Measurements from ENCODE around the gene ZIC5.

ZIC5 gene

DNA sequence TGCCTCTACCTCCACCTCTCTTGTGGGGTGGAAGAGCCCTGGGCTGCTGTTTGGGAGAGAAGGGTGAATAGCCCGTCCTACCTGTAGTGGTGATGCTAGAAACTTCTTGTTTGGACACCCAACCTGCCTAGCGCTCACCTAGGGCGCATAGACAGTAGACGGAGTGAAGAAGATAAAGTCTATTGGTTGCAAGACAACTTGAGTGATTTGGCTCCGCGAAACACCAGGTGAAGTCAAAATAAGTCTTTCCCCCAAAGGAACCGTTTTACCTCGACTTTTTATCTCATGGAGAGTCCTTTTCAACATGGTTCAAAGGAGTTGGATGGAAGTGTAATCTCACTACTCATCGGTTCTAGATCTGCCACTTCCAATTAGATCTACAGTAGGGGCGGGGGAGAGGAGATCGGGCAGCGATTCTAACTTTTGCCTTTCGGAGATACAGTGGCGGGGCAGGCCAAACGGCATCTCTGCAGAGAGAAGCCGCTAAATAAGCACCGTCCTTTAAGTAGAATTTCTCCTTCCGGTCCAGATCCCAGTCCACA, 694 bp upstream of the ZIC5 start:
- Histone ChIP-seq H3K9ac (ENCODE audit: insufficient read length, low read depth) (no peak overlapping the region), H3K27me3 (ENCODE audit: insufficient read depth, insufficient read length) (peaks cover 76% of the 10 kb centered on the region), H3K9me3 (ENCODE audit: insufficient read depth, low read length) (no peaks in the 10 kb centered on the region), H3K4me3 (ENCODE audit: insufficient read length, low read depth) (peak overlapping the region; percentile 11), H3K4me1 (ENCODE audit: insufficient read depth, insufficient read length) (peaks cover 9% of the 10 kb centered on the region), H3K36me3 (ENCODE audit: insufficient read depth, insufficient read length, low read length) (no peaks in the 10 kb centered on the region)
- TF ChIP-seq YY1 (IDR thresholded peaks at IDR 0.05; ENCODE audit: insufficient read depth, insufficient read length) = no peak
- TF ChIP-seq ZNF274 (IDR thresholded peaks at IDR 0.05; ENCODE audit: low read depth, low read length) = no peak
- TF ChIP-seq SUZ12 (IDR thresholded peaks at IDR 0.05; ENCODE audit: extremely low read depth, insufficient read depth, insufficient read length) = no peak
- no peak for DNase-seq (ENCODE audit: low read depth, low spot score)

DNA sequence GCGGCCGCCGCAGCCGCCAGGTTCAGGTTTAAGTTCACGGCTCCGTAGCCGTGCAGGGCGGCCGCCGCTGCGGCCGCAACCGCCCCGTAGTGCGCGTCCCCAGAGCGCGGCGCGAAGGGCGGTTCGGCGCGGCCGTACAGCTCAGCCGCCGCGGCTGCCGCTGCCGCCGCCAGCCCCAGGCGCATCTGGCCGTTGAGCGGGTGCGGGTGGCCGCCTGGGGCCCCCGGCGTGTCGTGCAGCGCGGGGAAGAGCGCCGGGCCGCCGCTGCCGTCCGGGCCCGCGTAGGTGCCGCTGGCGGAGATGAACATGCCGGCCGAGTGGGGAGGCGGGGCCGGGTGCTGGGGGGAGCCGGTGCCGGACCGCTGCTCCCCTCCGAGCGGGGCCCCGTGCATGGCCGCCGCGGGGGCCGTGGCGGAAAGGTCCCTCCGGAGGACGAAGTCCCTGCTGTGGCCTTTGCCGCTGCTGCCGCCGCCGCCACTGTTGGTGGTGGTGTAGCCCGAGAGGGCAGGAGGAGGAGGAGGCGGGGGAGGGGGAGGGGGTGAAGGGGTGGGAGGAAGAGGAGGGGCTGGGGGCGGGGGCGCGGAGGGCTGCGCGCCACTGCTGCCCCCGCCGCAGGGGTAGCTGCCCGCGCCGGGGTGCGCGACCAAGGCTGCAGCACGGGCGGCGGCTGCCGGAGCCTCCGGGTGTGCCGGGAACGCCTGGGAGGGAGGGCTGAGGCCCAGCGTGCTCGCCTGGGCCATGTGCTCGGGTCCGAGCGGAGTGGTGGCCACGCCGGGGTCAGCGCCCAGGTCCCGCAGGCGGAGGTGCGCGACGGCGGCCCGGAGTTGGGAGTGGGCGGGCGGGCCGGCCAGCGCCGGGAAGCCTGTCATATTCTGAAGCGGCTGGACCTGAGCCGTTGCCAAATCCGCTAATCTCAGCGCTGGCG, 654 bp downstream of the ZIC5 start:
- TF ChIP-seq ZNF274 (IDR thresholded peaks at IDR 0.05; ENCODE audit: low read depth, low read length) (no peak), YY1 (IDR thresholded peaks at IDR 0.05; ENCODE audit: insufficient read depth, insufficient read length) (no peak), SUZ12 (IDR thresholded peaks at IDR 0.05; ENCODE audit: extremely low read depth, insufficient read depth, insufficient read length) (no peak)
- peaks cover 74% of the 10 kb centered on the region for H3K27me3 ChIP-seq (ENCODE audit: insufficient read depth, insufficient read length)
- H3K4me1 ChIP-seq (ENCODE audit: insufficient read depth, insufficient read length) = peaks cover 9% of the 10 kb centered on the region
- no peaks in the 10 kb centered on the region for H3K36me3 ChIP-seq (ENCODE audit: insufficient read depth, insufficient read length, low read length)
- no peak for DNase-seq (ENCODE audit: low read depth, low spot score)
- H3K9ac ChIP-seq (ENCODE audit: insufficient read length, low read depth) = peak overlapping the region; percentile 81
- peak overlapping the region; percentile 57 for H3K4me3 ChIP-seq (ENCODE audit: insufficient read length, low read depth)
- H3K9me3 ChIP-seq (ENCODE audit: insufficient read depth, low read length) = no peaks in the 10 kb centered on the region

DNA sequence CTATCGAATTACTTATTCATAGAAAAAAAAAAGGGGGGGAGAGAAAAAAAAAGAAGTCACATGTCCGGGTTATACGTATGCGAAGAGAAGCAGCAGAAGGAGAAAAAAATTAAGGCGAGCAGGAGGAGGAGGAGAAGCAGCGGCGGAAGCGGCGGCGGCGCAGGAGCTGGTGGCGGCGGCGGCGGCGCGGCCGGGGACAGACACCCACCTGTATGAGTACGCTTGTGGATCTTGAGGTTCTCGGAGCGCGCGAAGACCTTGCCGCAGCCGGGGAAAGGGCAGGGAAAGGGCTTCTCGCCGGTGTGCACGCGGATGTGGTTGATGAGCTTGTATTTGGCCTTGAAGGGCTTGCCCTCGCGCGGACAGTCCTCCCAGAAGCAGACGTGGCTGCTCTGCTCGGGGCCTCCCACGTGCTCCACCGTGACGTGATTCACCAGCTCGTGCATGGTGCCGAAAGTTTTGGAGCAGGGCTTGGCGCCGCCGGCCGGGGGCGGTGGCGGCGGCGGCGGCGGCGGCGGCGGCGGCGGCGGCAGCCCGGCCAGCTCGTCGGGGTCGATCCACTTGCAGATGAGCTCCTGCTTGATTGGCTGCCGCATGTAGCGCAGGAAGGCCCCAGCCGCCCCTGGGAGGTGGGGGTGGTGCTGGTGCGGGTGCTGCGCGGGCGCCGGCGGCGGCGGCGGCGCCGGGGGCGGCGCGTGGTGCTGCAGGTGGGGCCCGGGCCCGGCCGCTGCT, 1.5 kb downstream of the ZIC5 start:
- TF ChIP-seq SUZ12 (IDR thresholded peaks at IDR 0.05; ENCODE audit: extremely low read depth, insufficient read depth, insufficient read length) = no peak
- no peak for TF ChIP-seq YY1 (IDR thresholded peaks at IDR 0.05; ENCODE audit: insufficient read depth, insufficient read length)
- TF ChIP-seq ZNF274 (IDR thresholded peaks at IDR 0.05; ENCODE audit: low read depth, low read length) = no peak
- Histone ChIP-seq H3K27me3 (ENCODE audit: insufficient read depth, insufficient read length) (peaks cover 65% of the 10 kb centered on the region), H3K36me3 (ENCODE audit: insufficient read depth, insufficient read length, low read length) (peaks cover 5% of the 10 kb centered on the region), H3K4me3 (ENCODE audit: insufficient read length, low read depth) (peak overlapping the region; percentile 75), H3K4me1 (ENCODE audit: insufficient read depth, insufficient read length) (peaks cover 9% of the 10 kb centered on the region), H3K9me3 (ENCODE audit: insufficient read depth, low read length) (no peaks in the 10 kb centered on the region), H3K9ac (ENCODE audit: insufficient read length, low read depth) (peak overlapping the region; percentile 82)
- DNase-seq (ENCODE audit: low read depth, low spot score) = no peak

DNA sequence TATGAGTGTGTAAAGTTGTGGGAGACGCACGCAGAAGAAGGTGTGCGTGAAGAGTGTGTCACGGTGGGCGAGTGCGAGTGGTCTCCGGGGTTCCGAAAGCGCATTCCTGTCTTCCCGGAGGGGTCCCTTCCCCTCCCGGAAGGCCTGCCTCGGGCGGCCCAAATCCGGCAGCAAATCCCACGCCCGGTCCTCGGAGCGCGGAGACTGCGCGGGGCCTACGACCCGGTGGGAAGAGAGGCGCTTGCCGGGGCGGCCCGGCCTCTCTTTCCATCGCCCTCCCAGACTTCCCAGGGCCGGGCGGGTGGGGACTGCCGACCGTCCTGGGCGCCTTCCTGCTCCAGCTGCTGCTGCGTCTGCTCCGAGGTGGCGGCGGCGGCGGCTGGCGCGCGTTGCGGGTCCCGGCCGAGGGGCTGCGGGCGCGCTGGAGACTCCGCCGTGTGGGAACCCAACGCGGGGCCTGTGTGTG, 2.1 kb downstream of the ZIC5 start:
- DNase-seq (ENCODE audit: low read depth, low spot score) = no peak
- Histone ChIP-seq H3K9me3 (ENCODE audit: insufficient read depth, low read length) (no peaks in the 10 kb centered on the region), H3K9ac (ENCODE audit: insufficient read length, low read depth) (peak overlapping the region; percentile 82), H3K36me3 (ENCODE audit: insufficient read depth, insufficient read length, low read length) (peaks cover 6% of the 10 kb centered on the region), H3K27me3 (ENCODE audit: insufficient read depth, insufficient read length) (peaks cover 60% of the 10 kb centered on the region), H3K4me1 (ENCODE audit: insufficient read depth, insufficient read length) (peaks cover 9% of the 10 kb centered on the region), H3K4me3 (ENCODE audit: insufficient read length, low read depth) (peak overlapping the region; percentile 75)
- TF ChIP-seq SUZ12 (IDR thresholded peaks at IDR 0.05; ENCODE audit: extremely low read depth, insufficient read depth, insufficient read length) = no peak
- no peak for TF ChIP-seq YY1 (IDR thresholded peaks at IDR 0.05; ENCODE audit: insufficient read depth, insufficient read length)
- TF ChIP-seq ZNF274 (IDR thresholded peaks at IDR 0.05; ENCODE audit: low read depth, low read length) = no peak

DNA sequence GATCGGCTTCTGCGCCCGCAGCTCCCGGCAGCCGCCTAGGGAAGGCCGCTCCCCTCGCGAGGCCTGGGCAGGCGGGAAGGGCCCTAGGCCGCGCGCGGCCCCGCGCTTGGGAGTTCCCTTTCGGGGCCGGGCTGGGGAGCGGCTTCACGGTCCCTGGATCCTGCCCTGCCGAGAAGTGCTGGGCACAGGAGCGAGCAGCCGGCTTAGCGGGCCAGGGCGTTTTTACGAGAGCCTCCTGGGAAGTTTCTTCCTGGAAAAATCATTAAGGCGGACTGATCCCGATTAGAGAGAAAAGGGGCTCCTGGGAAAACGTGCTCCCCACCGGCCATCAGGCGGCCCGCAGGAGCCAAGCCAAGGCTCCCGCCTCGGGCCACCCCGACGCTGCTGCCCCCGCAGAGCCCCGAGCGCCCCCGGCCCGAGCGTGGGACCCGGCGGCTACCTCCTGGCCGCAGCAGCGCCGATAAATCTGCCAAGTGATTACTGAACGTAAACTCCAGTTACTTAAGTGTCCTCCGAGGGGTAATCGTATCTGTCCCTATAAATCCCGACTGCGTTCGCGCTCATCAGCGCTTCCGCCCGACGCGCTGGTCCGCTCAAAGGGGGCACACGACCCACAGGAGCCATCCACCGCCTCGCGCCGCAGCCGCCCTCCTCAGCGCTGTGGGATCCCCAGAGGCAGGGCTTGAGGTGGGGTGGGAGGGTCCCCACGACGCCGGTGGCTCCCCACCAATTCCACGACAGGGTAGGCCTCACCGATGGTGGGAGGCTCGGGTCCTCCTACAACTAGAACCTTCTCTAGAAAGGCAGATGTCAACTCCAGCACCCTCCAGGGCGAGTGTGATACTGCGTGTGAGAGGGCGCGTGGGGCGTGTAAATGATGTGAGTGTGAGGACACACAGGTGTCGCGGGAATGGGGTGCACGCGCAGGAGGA, 2.8 kb downstream of the ZIC5 start:
- Histone ChIP-seq H3K36me3 (ENCODE audit: insufficient read depth, insufficient read length, low read length) (peaks cover 6% of the 10 kb centered on the region), H3K4me3 (ENCODE audit: insufficient read length, low read depth) (peak overlapping the region; percentile 75), H3K4me1 (ENCODE audit: insufficient read depth, insufficient read length) (peaks cover 9% of the 10 kb centered on the region), H3K27me3 (ENCODE audit: insufficient read depth, insufficient read length) (peaks cover 53% of the 10 kb centered on the region), H3K9ac (ENCODE audit: insufficient read length, low read depth) (peak overlapping the region; percentile 82), H3K9me3 (ENCODE audit: insufficient read depth, low read length) (no peaks in the 10 kb centered on the region)
- TF ChIP-seq YY1 (IDR thresholded peaks at IDR 0.05; ENCODE audit: insufficient read depth, insufficient read length) (no peak), SUZ12 (IDR thresholded peaks at IDR 0.05; ENCODE audit: extremely low read depth, insufficient read depth, insufficient read length) (no peak), ZNF274 (IDR thresholded peaks at IDR 0.05; ENCODE audit: low read depth, low read length) (no peak)
- DNase-seq (ENCODE audit: low read depth, low spot score) = no peak

DNA sequence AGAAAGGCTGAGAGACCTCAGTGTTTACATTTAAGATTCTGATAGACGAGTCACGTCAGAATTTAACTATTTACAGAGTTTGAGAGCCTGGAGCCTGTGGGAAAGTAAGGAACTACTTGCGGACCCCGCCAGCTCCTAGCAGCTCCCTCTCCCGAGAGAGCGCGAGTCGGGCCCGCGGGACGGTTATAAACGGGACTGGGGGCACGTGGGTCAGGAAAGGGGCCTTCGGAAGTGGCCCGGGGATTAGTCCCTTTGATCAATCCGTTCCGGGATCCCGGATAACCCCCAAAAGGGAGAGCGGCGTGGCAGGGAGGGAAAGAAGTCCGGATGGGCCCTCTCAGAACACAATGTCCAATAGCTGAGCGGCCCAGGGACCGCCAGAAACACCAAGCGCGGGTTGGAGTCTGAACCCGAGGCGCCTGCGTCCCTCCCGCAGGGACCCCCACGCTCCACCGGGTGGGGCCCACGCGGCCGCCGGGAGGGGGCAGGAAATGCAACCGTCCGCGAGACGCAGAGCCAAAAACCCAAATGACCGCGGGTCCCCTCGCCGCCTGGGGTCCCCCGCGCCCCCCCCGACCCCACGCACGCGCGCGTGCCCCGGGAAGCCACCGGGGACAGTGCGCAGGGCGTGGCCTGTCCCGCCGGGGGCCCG, 3.6 kb downstream of the ZIC5 start:
- TF ChIP-seq YY1 (IDR thresholded peaks at IDR 0.05; ENCODE audit: insufficient read depth, insufficient read length) (no peak), ZNF274 (IDR thresholded peaks at IDR 0.05; ENCODE audit: low read depth, low read length) (no peak), SUZ12 (IDR thresholded peaks at IDR 0.05; ENCODE audit: extremely low read depth, insufficient read depth, insufficient read length) (no peak)
- Histone ChIP-seq H3K27me3 (ENCODE audit: insufficient read depth, insufficient read length) (peaks cover 47% of the 10 kb centered on the region), H3K9me3 (ENCODE audit: insufficient read depth, low read length) (no peaks in the 10 kb centered on the region), H3K36me3 (ENCODE audit: insufficient read depth, insufficient read length, low read length) (peaks cover 6% of the 10 kb centered on the region), H3K4me3 (ENCODE audit: insufficient read length, low read depth) (peak overlapping the region; percentile 75), H3K9ac (ENCODE audit: insufficient read length, low read depth) (peak overlapping the region; percentile 82), H3K4me1 (ENCODE audit: insufficient read depth, insufficient read length) (peaks cover 9% of the 10 kb centered on the region)
- no peak for DNase-seq (ENCODE audit: low read depth, low spot score)
